Prostate gland (tissue), 2 donors: ENCODE measurements around the gene CYP2C18.

Experiments used
- POLR2A ChIP-seq: fragments of 450-650 bp; IDR thresholded peaks from one replicate; pipeline ENCODE4 v1.6.1; 2016; ENCODE audit warnings: antibody characterized with exemption, mild to moderate bottlenecking
- POLR2AphosphoS5 ChIP-seq: sonication (generic); formaldehyde crosslinking; IDR thresholded peaks from one replicate; pipeline ENCODE4 v1.6.1; 2017; ENCODE audit warnings: antibody characterized with exemption
- TF ChIP-seq, protein P1 (sequence below), 4 experiments: fragments of 200-600 bp in 2 of 4; fragments of 450-650 bp in 2 of 4; sonication (generic) in 2 of 4; IDR thresholded peaks; 1 replicate in 3 of 4; 2 replicates in 1 of 4; pipeline ENCODE4 v1.5.1; 2016 to 2019; ENCODE audit warnings: antibody characterized with exemption in 4 of 4, mild to moderate bottlenecking in 2 of 4, moderate library complexity in 2 of 4

DNA sequence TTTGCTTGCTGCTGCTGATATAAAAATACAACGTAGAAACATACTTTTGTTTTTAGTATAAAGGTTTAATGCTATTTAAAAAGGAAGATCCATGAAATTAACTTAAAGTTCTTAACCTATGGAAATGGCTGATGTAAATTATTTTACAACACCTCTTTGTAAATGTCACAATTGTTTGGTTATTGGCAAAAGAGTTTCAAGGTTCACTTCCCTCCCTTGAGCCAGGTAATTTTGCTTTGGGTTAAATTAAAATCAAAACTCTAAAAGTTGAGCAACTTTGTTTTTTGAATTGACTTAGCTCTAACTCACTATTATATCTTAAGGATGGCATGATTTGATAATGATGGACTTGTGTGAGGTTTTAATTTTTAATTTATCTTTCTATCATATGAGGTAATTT is 39.2 kb upstream of the CYP2C18 start:
- TF ChIP-seq, protein P1, sequence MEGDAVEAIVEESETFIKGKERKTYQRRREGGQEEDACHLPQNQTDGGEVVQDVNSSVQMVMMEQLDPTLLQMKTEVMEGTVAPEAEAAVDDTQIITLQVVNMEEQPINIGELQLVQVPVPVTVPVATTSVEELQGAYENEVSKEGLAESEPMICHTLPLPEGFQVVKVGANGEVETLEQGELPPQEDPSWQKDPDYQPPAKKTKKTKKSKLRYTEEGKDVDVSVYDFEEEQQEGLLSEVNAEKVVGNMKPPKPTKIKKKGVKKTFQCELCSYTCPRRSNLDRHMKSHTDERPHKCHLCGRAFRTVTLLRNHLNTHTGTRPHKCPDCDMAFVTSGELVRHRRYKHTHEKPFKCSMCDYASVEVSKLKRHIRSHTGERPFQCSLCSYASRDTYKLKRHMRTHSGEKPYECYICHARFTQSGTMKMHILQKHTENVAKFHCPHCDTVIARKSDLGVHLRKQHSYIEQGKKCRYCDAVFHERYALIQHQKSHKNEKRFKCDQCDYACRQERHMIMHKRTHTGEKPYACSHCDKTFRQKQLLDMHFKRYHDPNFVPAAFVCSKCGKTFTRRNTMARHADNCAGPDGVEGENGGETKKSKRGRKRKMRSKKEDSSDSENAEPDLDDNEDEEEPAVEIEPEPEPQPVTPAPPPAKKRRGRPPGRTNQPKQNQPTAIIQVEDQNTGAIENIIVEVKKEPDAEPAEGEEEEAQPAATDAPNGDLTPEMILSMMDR (IDR thresholded peaks at IDR 0.05) = no peak
- no peak for TF ChIP-seq POLR2A
- TF ChIP-seq POLR2AphosphoS5 = no peak
